SU-DHL-6 (cell line): ENCODE results near the gene NCAM2.
A peak's percentile ranks its signal among the peaks of the same experiment; 100 is the strongest.

Experiments
- H2AFZ ChIP-seq: fragments of 200-600 bp; sonication (generic); 2 replicates; pipeline ENCODE4 v1.6.1; 2014; ENCODE audit warnings: low read depth, mild to moderate bottlenecking, moderate library complexity, mixed read lengths, antibody characterized with exemption, low read length; ENCODE audit not compliant: severe bottlenecking
- H3F3A ChIP-seq: fragments of 200-600 bp; shearing (Covaris generic); 2 replicates; pipeline ENCODE4 v1.6.0; 2016; ENCODE audit warnings: antibody characterized with exemption, mild to moderate bottlenecking; ENCODE audit not compliant: insufficient read depth
- H3K27ac ChIP-seq: fragments of 200-600 bp; sonication (generic); 2 replicates; pipeline ENCODE4 v1.5.1; 2016; ENCODE audit warnings: low read depth, mild to moderate bottlenecking, low read length, moderate library complexity, mixed read lengths
- H3K27me3 ChIP-seq: fragments of 200-600 bp; sonication (generic), shearing (Covaris generic); 2 replicates; pipeline ENCODE4 v1.6.0; 2014; ENCODE audit warnings: mild to moderate bottlenecking, low read length
- H3K36me3 ChIP-seq: fragments of 200-600 bp; sonication (generic); 2 replicates; pipeline ENCODE4 v1.6.1; 2014; ENCODE audit warnings: mild to moderate bottlenecking, low read length, mixed read lengths
- H3K4me2 ChIP-seq: fragments of 300-600, 200-600 bp; shearing (Covaris generic), sonication (generic); 2 replicates; pipeline ENCODE4 v1.6.0; 2014; ENCODE audit warnings: low read length, low read depth, mild to moderate bottlenecking; ENCODE audit not compliant: poor library complexity, severe bottlenecking
- H3K4me3 ChIP-seq: fragments of 200-600 bp; sonication (generic); 2 replicates; pipeline ENCODE4 v1.5.1; 2014; ENCODE audit warnings: antibody characterized with exemption, low read length, mild to moderate bottlenecking, mixed read lengths; ENCODE audit not compliant: insufficient read depth, poor library complexity, severe bottlenecking
- H3K79me2 ChIP-seq: fragments of 200-600 bp; sonication (generic); 2 replicates; pipeline ENCODE4 v1.6.1; 2014; ENCODE audit warnings: mild to moderate bottlenecking, low read length, moderate library complexity; ENCODE audit not compliant: insufficient read depth
- H3K9ac ChIP-seq: fragments of 200-600 bp; sonication (generic); 2 replicates; pipeline ENCODE4 v1.7.0; 2014; ENCODE audit warnings: mild to moderate bottlenecking, low read length
- H3K9me2 ChIP-seq: fragments of 200-600 bp; sonication (generic); replicated peaks from 2 replicates; pipeline ENCODE4 v1.6.1; 2014; ENCODE audit warnings: low read length; ENCODE audit not compliant: insufficient read depth
- H3K9me3 ChIP-seq: fragments of 200-600 bp; sonication (generic); 2 replicates; pipeline ENCODE4 v1.6.1; 2014; ENCODE audit warnings: low read length, mixed read lengths; ENCODE audit not compliant: insufficient read depth
- H4K20me1 ChIP-seq: fragments of 200-600 bp; sonication (generic); 2 replicates; pipeline ENCODE4 v1.6.1; 2014; ENCODE audit warnings: low read depth, mild to moderate bottlenecking, antibody characterized with exemption, low read length, moderate library complexity, mixed read lengths
- CTCF ChIP-seq: fragments of 200-600 bp; sonication (generic); IDR thresholded peaks from one replicate; pipeline ENCODE4 v1.5.1; 2017; ENCODE audit warnings: antibody characterized with exemption, mild to moderate bottlenecking, low read length, moderate library complexity; ENCODE audit not compliant: insufficient read depth, poor library complexity, severe bottlenecking
- EZH2phosphoT487 ChIP-seq: fragments of 200-600 bp; sonication (generic), shearing (Covaris generic); conservative IDR thresholded peaks from 2 replicates; pipeline ENCODE4 v1.6.1; 2018; ENCODE audit warnings: mild to moderate bottlenecking, antibody characterized with exemption, low read length, moderate library complexity, mixed read lengths

The NCAM2 gene

GRCh38 chr21:21290751-21291150 is 292.5 kb downstream of the NCAM2 start:
- no peaks in the 10 kb centered on the region for H3K79me2 ChIP-seq
- H3K27me3 ChIP-seq: no peaks in the 10 kb centered on the region
- no peak overlapping the region for H3K27ac ChIP-seq
- H3K4me2 ChIP-seq: no peak overlapping the region
- no peak overlapping the region for H3K9ac ChIP-seq
- TF ChIP-seq CTCF (no peak), EZH2phosphoT487 (no peak)
- H2AFZ ChIP-seq: peak overlapping the region; percentile 43
- H3K4me3 ChIP-seq: no peak overlapping the region
- H3K9me2 ChIP-seq: no peaks in the 10 kb centered on the region
- H3K36me3 ChIP-seq: peaks cover under 1% of the 10 kb centered on the region
- H3K9me3 ChIP-seq: peaks cover 4% of the 10 kb centered on the region; the same call in 1 of the 2 replicates
- H4K20me1 ChIP-seq: no peaks in the 10 kb centered on the region
- no peaks in the 10 kb centered on the region for H3F3A ChIP-seq

- Histone ChIP-seq H3K9me3 (0 out of 2 replicates have a peak, but pooled peaks cover 3% of the 10 kb centered on the region), H3F3A (no peaks in the 10 kb centered on the region), H3K27me3 (no peaks in the 10 kb centered on the region), H3K27ac (no peak overlapping the region), H3K9ac (no peak overlapping the region), H2AFZ (peak overlapping the region; percentile 47), H3K9me2 (no peaks in the 10 kb centered on the region), H4K20me1 (no peaks in the 10 kb centered on the region), H3K4me2 (no peak overlapping the region), H3K4me3 (no peak overlapping the region), H3K36me3 (no peaks in the 10 kb centered on the region; the same call in 1 of the 2 replicates), H3K79me2 (no peaks in the 10 kb centered on the region)
- no peak for TF ChIP-seq CTCF
- TF ChIP-seq EZH2phosphoT487: no peak
Measured at GRCh38 chr21:21291883-21292569, 293.8 kb downstream of the NCAM2 start.

DNA sequence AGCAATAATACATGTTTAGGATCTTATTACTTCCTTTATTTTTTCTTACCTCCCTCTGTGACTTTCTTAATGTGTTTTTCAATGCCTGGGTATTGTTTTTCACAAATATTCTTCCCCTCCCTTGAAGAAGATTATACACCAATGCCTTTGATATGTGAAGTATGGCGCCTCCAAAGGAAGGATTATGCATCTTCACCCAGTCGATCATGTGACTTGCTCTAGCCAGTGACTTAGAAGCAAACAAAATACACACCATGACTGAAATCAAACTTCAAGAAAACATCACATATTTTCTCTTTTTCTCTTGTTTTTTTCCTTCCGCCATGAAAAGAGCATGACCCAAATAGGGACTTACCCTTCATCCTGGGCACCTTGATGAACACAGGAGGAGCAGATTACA is 297.1 kb downstream of the NCAM2 start:
- no peaks in the 10 kb centered on the region for H3K9me2 ChIP-seq
- H3K36me3 ChIP-seq: no peaks in the 10 kb centered on the region
- no peaks in the 10 kb centered on the region for H3F3A ChIP-seq
- no peak overlapping the region for H3K9ac ChIP-seq
- no peak overlapping the region for H3K4me2 ChIP-seq
- H4K20me1 ChIP-seq: no peaks in the 10 kb centered on the region
- H3K4me3 ChIP-seq: no peak overlapping the region
- peak overlapping the region; percentile 48 for H2AFZ ChIP-seq
- H3K27ac ChIP-seq: no peak overlapping the region
- H3K9me3 ChIP-seq: 0 out of 2 replicates have a peak, but pooled peaks cover 3% of the 10 kb centered on the region
- no peaks in the 10 kb centered on the region for H3K27me3 ChIP-seq
- TF ChIP-seq CTCF (no peak), EZH2phosphoT487 (no peak)
- no peaks in the 10 kb centered on the region for H3K79me2 ChIP-seq
